Activated T-cell treated with anti-CD3 and anti-CD28 coated beads, Interleukin-2, amount 50 U/mL, for 72 hours (primary cell): ENCODE measurements around the gene NOP14. TPM values are rescaled to one million over a fixed set of nuclear protein-coding genes. Genes with fewer than 3 reads are reported as not detected.

Source experiments
- ATAC-seq, 2 donors: fragments of 150-1000 bp; cut with Tn5 transposase; replicated peaks in 1 of 2; 2 replicates each; pipeline ENCODE4 v1.10.0; 2021; ENCODE audit warnings: moderate library complexity in 2 of 2, mild to moderate bottlenecking in 1 of 2
- DNase-seq, 2 donors: peaks; one replicate each; pipeline ENCODE4 v3.0.0; 2021 to 2022; ENCODE audit warnings: mixed read lengths in 1 of 2
- H3K27ac Mint-ChIP-seq: one replicate; pipeline ENCODE4 v1.8.0; 2022; ENCODE audit warnings: mild to moderate bottlenecking, moderate library complexity, mixed read lengths
- H3K27me3 Mint-ChIP-seq: one replicate; pipeline ENCODE4 v1.8.0; 2022; ENCODE audit warnings: low read depth, mixed read lengths
- H3K36me3 Mint-ChIP-seq, 2 donors: one replicate each; pipeline ENCODE4 v1.8.0; 2022; ENCODE audit warnings: mixed read lengths in 2 of 2, mild to moderate bottlenecking in 1 of 2; ENCODE audit not compliant: insufficient read depth in 2 of 2
- H3K4me1 Mint-ChIP-seq: one replicate; pipeline ENCODE4 v1.8.0; 2022; ENCODE audit warnings: low read depth, mixed read lengths
- H3K4me3 Mint-ChIP-seq, 2 donors: one replicate each; pipeline ENCODE4 v1.8.0; 2022; ENCODE audit warnings: mild to moderate bottlenecking in 2 of 2, mixed read lengths in 2 of 2, moderate library complexity in 2 of 2
- H3K9me3 Mint-ChIP-seq, 2 donors: one replicate each; pipeline ENCODE4 v1.8.0; 2022; ENCODE audit warnings: mixed read lengths in 2 of 2
- total RNA-seq, 2 donors: library from RNA; stranded (reverse); gene quantifications; one replicate each; pipeline ENCODE4 v1.2.3, GENCODE V29; 2022

NOP14 gene
- total RNA-seq, 2 donors from 2014 or later, result 72.0 to 75.8 TPM

- H3K27me3 Mint-ChIP-seq, result no peaks in the 10 kb centered on the region
- H3K4me1 Mint-ChIP-seq, result peaks cover 56% of the 10 kb centered on the region
- H3K27ac Mint-ChIP-seq, result peak overlapping the region; percentile 79
- ATAC-seq (peak; percentile 49 to 59), DNase-seq (peak; percentile 79)
- no peaks in the 10 kb centered on the region for H3K9me3 Mint-ChIP-seq
- peaks cover 22 to 31% of the 10 kb centered on the region in 2 donors for H3K36me3 Mint-ChIP-seq
- H3K4me3 Mint-ChIP-seq, result peak overlapping the region; percentile 71 to 89
These were observed 26.4 kb downstream of the NOP14 start for GRCh38 chr4:2936773-2937145.

GRCh38 chr4:2935762-2936743 lies 27.2 kb downstream of the NOP14 start:
- Mint-ChIP-seq H3K27ac (peak overlapping the region; percentile 79), H3K27me3 (no peaks in the 10 kb centered on the region), H3K4me1 (peaks cover 55% of the 10 kb centered on the region), H3K9me3 (no peaks in the 10 kb centered on the region), H3K36me3 (peaks cover 23 to 30% of the 10 kb centered on the region in 2 donors), H3K4me3 (peak overlapping the region; percentile 71 to 89)
- peak; percentile 87 to 90 for DNase-seq
- ATAC-seq, result peak; percentile 67 to 71

- Mint-ChIP-seq H3K27me3 (no peaks in the 10 kb centered on the region), H3K4me3 (peak overlapping the region; percentile 71 to 89), H3K9me3 (no peaks in the 10 kb centered on the region), H3K4me1 (peaks cover 55% of the 10 kb centered on the region), H3K36me3 (peaks cover 19 to 27% of the 10 kb centered on the region in 2 donors), H3K27ac (peak overlapping the region; percentile 79)
- DNase-seq, result peak; percentile 98 to 99
- ATAC-seq, result peak; percentile 50 to 63
These were observed 28.1 kb downstream of the NOP14 start for GRCh38 chr4:2934813-2935761.

- peak overlapping the region; percentile 94 to 96 for H3K4me3 Mint-ChIP-seq
- H3K9me3 Mint-ChIP-seq, result no peaks in the 10 kb centered on the region
- DNase-seq, result peak; percentile 58 to 59
- H3K4me1 Mint-ChIP-seq, result peaks cover 50% of the 10 kb centered on the region
- ATAC-seq, result no peak
- peak overlapping the region; percentile 38 for H3K27ac Mint-ChIP-seq
- peaks cover 15 to 22% of the 10 kb centered on the region in 2 donors for H3K36me3 Mint-ChIP-seq
- H3K27me3 Mint-ChIP-seq, result no peaks in the 10 kb centered on the region
These were observed 29.0 kb downstream of the NOP14 start for GRCh38 chr4:2934077-2934812.

GRCh38 chr4:2933566-2934076 lies 29.6 kb downstream of the NOP14 start:
- peaks cover 43% of the 10 kb centered on the region for H3K4me1 Mint-ChIP-seq
- ATAC-seq, result no peak
- DNase-seq, result no peak
- H3K27me3 Mint-ChIP-seq, result no peaks in the 10 kb centered on the region
- H3K36me3 Mint-ChIP-seq, result peaks cover 10 to 19% of the 10 kb centered on the region in 2 donors
- no peaks in the 10 kb centered on the region for H3K9me3 Mint-ChIP-seq
- peak overlapping the region; percentile 94 to 96 for H3K4me3 Mint-ChIP-seq
- H3K27ac Mint-ChIP-seq, result peak overlapping the region; percentile 98

- DNase-seq (peak in 1 of 2 donors; percentile 41), ATAC-seq (no peak)
- H3K4me3 Mint-ChIP-seq, result peak overlapping the region; percentile 94 to 96
- H3K4me1 Mint-ChIP-seq, result peaks cover 43% of the 10 kb centered on the region
- H3K27ac Mint-ChIP-seq, result peak overlapping the region; percentile 98
- no peaks in the 10 kb centered on the region for H3K27me3 Mint-ChIP-seq
- H3K36me3 Mint-ChIP-seq, result peaks cover 10 to 18% of the 10 kb centered on the region in 2 donors
- H3K9me3 Mint-ChIP-seq, result no peaks in the 10 kb centered on the region
These were observed 30.1 kb downstream of the NOP14 start for GRCh38 chr4:2932951-2933565.

GRCh38 chr4:2932321-2932950 lies 30.8 kb downstream of the NOP14 start:
- H3K36me3 Mint-ChIP-seq, result peaks cover 10 to 13% of the 10 kb centered on the region in 2 donors

GRCh38 chr4:2931512-2932301 lies 31.5 kb downstream of the NOP14 start:
- Mint-ChIP-seq H3K27me3 (no peaks in the 10 kb centered on the region), H3K9me3 (no peaks in the 10 kb centered on the region), H3K27ac (peak overlapping the region; percentile 66), H3K4me3 (peak overlapping the region; percentile 94 to 96), H3K36me3 (peaks cover 7 to 12% of the 10 kb centered on the region in 2 donors), H3K4me1 (peaks cover 30% of the 10 kb centered on the region)
- peak in 1 of 2 donors; percentile 8 for ATAC-seq
- peak; percentile 42 to 57 for DNase-seq

More at GRCh38 chr4:2932321-2932950, 30.8 kb downstream of the NOP14 start:
- ATAC-seq (no peak), DNase-seq (no peak)
- Mint-ChIP-seq H3K4me1 (peaks cover 37% of the 10 kb centered on the region), H3K27me3 (no peaks in the 10 kb centered on the region), H3K27ac (peak overlapping the region; percentile 98), H3K9me3 (no peaks in the 10 kb centered on the region), H3K4me3 (peak overlapping the region; percentile 94 to 96)

- H3K4me3 Mint-ChIP-seq, result peak overlapping the region; percentile 94 to 96
- peaks cover 7 to 14% of the 10 kb centered on the region in 2 donors for H3K36me3 Mint-ChIP-seq
- no peaks in the 10 kb centered on the region for H3K27me3 Mint-ChIP-seq
- no peak for ATAC-seq
- H3K9me3 Mint-ChIP-seq, result no peaks in the 10 kb centered on the region
- no peak for DNase-seq
- H3K27ac Mint-ChIP-seq, result no peak overlapping the region
- H3K4me1 Mint-ChIP-seq, result peaks cover 22% of the 10 kb centered on the region
These were observed 32.3 kb downstream of the NOP14 start for GRCh38 chr4:2930758-2931511.

- Mint-ChIP-seq H3K4me1 (peaks cover 18% of the 10 kb centered on the region), H3K27me3 (no peaks in the 10 kb centered on the region), H3K9me3 (no peaks in the 10 kb centered on the region), H3K4me3 (peak overlapping the region; percentile 16 to 37), H3K36me3 (peaks cover 5 to 14% of the 10 kb centered on the region in 2 donors), H3K27ac (peak overlapping the region; percentile 33)
- ATAC-seq (no peak), DNase-seq (no peak)
These were observed 33.0 kb downstream of the NOP14 start for GRCh38 chr4:2930135-2930757.
